C4-2B (cell line): ENCODE results near the gene ETV6.
A peak's percentile ranks its signal among the peaks of the same experiment; 100 is the strongest.

Experiments
- ZFX ChIP-seq: fragments of 450-650 bp; IDR thresholded peaks from 2 replicates; pipeline ENCODE4 v1.6.1; 2017
- TF ChIP-seq, protein P1 (sequence below): fragments of 450-650 bp; conservative IDR thresholded peaks from 2 replicates; pipeline ENCODE4 v1.5.1; 2017; ENCODE audit warnings: mild to moderate bottlenecking

DNA sequence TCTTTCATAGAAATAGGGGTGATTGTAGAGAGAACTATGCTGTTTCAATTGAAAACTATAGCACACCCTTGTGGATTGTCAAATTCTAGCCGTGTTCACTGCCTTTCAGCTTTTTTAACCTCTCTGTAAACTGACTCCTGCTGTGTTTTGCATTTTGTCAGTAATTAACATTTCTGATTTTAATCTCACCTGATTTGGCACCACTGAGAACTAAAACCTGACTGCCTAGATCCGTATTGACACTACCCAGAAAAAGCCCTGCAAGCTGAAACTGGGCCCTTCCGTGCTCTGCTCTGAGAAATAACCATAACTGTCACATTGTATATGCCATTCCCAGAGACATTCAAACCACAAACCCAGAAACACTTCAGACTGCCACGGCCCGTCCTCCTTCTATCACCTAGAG is 26.6 kb upstream of the ETV6 start:
- TF ChIP-seq, protein P1, sequence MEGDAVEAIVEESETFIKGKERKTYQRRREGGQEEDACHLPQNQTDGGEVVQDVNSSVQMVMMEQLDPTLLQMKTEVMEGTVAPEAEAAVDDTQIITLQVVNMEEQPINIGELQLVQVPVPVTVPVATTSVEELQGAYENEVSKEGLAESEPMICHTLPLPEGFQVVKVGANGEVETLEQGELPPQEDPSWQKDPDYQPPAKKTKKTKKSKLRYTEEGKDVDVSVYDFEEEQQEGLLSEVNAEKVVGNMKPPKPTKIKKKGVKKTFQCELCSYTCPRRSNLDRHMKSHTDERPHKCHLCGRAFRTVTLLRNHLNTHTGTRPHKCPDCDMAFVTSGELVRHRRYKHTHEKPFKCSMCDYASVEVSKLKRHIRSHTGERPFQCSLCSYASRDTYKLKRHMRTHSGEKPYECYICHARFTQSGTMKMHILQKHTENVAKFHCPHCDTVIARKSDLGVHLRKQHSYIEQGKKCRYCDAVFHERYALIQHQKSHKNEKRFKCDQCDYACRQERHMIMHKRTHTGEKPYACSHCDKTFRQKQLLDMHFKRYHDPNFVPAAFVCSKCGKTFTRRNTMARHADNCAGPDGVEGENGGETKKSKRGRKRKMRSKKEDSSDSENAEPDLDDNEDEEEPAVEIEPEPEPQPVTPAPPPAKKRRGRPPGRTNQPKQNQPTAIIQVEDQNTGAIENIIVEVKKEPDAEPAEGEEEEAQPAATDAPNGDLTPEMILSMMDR, result peak; percentile 61
- TF ChIP-seq ZFX, result no peak
